HG03066 (cell line): ENCODE measurements around the gene MCAT.

ENCODE experiments used
- ATAC-seq: cut with Tn5 transposase; IDR thresholded peaks from one replicate; pipeline ENCODE4 v1.9.1; 2021; ENCODE audit warnings: low read depth; ENCODE audit not compliant: unreplicated experiment

Gene MCAT

DNA sequence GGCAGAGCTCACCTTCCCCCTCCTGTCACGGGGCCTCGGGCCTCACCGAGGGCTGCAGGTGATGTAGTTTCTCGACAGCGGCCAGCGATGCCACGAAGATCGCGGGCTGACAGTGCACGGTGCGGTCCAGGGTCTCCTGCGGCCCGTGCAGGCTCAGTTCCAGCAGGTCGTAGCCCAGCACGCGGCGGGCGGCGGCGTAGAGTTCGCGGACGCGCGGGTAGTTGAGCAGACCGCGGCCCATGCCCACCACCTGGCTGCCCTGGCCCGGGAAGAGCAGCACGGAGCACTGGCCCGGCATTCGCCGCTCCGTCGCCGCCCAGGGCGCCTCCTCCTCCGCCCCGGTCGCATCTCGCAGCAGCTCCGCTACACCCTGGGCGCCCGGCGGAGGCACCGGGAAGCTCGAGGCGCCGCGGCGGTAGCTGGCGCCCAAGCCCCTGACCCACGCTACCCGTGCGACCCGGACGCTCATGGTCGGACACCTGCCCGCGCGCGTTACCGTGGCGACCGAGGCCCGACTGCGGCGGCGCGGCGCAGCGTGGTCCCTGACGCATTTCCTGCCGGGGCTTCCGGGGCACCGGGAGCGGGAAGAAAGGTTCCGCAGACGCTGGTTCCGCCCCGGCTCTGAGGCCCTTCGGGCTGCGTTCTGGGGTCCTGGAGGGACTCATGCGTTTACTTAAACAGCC, at the start of gene MCAT:
Gene MCAT, minus strand, starts transcription at position 519 of the 683 bp plus-strand sequence. Its CDS starts 50 bp downstream, at position 469.
- ATAC-seq, result peak; percentile 69

GRCh38 chr22:43191831-43192230, 48.6 kb upstream of the MCAT start:
- no peak for ATAC-seq

DNA sequence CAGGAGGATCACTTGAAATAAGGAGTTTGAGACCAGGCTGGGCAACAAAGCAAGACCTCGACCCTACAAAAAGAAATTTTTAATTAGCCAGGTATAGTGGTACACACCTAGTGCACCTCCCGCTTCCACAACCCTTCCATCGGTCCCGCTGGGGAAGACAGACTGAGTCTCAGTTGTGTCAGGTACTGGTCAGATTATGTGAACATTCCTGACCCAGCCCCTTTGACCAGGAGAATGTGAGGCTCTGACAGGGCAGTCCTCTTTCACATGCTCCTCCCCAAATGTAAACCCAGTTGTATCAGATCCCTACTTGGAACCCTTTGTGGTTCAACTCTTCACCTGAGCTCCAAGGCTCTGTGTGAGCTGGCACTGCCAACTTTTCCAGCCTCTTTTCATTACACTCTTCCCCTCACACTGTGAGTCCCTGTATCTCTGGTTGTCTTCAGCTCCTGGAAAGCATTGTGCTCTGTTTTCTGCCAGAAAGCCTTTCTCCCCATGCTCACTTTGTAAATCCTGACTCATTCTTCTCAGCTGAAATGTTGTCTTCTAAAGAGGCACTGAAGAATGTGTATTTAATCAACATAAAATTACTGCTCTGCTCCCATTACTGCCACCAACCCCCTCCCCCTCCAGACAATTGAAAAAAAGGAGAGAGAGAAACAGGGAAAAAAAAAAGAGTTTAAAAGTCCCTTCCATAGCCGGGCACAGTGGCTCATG, 45.8 kb upstream of the MCAT start:
- ATAC-seq, result no peak

GRCh38 chr22:43187171-43188099, 44.2 kb upstream of the MCAT start:
- ATAC-seq, result peak; percentile 80

GRCh38 chr22:43186272-43187170, 43.3 kb upstream of the MCAT start, which contains the start of gene TTLL12:
TTLL12 (minus strand) TSS chr22:43187134; CDS start chr22:43187069, 65 bp downstream.
- no peak for ATAC-seq

GRCh38 chr22:43185860-43186261, 42.7 kb upstream of the MCAT start:
- ATAC-seq, result no peak

- no peak for ATAC-seq
These were observed 40.5 kb upstream of the MCAT start for GRCh38 chr22:43183496-43184277.

DNA sequence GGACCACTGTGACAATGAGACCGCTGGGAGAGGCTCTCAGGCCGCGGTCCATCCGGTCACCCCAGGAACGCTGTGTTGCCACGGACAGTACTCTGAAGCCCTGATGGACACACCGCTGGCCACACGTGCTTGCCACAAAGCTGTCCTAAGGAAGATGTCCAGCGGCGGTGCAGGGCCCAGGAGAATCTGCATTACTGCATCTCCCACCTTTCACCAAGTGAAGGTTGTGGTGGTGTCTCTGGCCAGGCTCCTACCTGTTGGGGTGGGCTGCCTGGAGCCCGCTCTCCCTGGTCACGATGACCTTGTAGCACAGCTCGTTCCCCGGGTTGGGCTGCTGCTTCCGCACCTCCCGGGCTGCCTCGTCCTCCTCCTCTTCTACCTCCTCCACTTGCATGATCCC, 39.5 kb upstream of the MCAT start:
- ATAC-seq, result no peak

DNA sequence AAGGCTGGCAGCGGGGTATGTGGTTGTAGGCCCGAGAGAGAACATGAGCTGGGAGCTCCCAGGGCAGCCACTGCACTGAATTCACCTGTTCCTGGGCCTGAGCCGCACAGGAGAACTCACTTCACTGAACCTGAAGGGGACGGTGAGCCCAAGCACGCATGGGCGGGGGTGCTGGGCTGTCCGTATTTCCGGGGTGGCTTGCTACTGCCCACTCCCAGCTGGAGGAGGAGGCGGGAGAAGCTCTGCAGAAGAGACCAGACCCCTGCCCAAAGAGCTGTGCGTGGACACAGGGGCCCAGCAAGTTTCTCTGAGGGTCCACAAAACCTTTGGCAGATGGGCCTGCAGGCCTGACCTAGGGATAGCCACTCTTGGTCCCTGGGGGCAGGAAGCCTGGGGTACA, 38.9 kb upstream of the MCAT start:
- ATAC-seq, result no peak

DNA sequence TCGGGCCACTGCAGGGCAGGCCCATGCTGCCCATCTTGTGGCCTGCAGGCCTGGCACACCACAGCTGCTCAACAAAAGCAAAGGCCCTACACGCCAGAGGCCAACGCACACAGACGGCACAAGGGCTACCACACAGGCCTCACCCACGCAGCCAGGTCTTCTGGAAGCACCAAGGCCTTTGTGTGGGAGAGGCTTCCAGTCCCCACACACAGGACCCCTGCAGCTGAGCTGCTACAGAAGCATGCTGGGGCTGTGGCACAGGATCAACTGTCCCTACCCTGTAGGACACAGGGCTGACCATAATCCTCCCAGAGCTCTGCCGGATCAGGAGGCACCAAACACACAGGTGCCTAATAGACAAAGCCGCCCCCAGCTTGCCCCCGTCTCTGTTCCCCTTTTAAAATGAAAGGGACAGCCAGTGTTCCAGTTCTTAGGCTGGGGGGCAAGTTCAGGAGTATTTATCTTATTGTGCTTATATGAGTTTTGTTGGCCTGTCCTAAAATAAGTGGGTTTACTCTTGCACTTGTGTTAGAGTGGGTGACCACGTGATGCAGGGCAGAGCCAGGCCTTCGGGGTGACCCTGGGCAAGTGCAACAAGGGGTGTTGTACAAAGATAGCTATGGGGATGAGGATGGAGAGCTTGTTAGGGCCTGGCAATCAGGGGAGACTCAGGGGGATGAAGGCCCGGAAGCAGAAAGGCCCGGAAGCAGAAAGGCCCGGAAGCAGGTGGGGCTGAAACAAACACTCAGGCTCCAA, 38.3 kb upstream of the MCAT start:
- no peak for ATAC-seq

DNA sequence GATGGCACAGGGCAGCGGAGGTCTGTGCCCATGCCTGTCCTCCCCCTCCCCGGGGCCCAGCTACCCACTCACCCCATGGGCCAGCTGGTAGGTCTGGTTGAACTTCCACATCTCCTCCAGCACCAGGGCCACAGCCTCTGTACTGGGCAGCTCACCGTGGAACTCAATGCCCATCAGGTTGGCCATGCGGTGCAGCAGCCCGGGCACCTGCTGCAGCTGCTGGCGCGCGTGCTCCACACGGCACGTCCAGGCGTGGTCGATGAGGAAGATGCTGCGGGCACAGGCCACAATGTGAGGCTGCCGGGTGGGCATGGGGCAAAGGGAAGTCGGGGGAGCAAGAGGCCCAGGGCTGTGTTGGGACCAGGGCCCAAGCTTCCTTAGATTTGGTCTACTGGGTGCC, 37.5 kb upstream of the MCAT start:
- no peak for ATAC-seq

GRCh38 chr22:43179911-43180195, 36.7 kb upstream of the MCAT start:
- no peak for ATAC-seq

- no peak for ATAC-seq
These were observed 36.1 kb upstream of the MCAT start for GRCh38 chr22:43179146-43179910.

- no peak for ATAC-seq
These were observed 34.3 kb upstream of the MCAT start for GRCh38 chr22:43177479-43177878.

DNA sequence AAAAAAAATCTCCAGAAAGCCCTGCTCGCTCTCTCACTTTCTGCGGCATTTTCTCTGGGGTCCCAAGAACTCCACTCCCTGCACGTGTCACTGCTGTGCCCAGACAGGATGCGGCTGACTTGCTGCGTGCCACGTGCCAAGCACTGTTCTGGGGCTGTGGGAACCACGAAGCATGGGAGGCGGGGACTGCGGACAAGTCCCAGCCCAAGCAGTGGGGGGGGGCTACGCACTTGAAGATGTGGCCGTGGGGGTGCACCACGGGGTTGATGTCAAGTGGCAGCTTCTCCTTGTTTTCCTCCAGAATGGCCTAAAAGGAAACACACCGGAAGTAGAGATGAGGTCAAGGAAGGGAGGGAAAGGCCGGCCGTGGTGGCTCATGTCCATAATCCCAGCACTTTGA, 32.9 kb upstream of the MCAT start:
- no peak for ATAC-seq

DNA sequence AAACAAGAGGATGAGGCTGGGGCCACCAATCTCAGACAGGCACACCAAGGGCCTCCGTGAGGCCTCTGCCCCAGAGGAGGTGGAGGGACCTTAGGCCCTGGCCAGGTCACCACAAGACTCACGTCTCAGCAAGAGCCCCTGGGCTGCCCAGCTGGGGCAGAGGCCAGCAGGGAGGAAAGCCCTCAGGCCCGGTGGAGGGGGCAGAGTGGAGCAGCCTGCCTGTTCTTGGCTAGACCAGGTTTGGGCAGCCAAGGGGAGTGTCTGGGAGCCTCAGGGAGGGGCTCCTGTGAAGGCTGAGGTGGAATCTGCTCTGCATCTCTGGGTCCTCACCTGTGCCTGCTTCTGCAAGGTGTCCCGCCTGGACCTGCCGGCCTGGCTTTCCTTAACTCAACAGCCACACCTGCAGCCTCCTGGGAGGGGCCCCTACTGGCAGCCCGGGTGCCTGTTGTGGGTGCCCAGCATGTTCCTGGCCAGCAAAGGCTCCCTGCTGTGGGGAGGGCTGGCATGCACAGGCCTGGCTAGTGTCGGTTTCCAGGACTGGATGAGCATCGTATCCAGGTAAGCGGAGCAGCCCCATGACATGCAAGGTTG, 31.8 kb upstream of the MCAT start:
- ATAC-seq, result no peak

DNA sequence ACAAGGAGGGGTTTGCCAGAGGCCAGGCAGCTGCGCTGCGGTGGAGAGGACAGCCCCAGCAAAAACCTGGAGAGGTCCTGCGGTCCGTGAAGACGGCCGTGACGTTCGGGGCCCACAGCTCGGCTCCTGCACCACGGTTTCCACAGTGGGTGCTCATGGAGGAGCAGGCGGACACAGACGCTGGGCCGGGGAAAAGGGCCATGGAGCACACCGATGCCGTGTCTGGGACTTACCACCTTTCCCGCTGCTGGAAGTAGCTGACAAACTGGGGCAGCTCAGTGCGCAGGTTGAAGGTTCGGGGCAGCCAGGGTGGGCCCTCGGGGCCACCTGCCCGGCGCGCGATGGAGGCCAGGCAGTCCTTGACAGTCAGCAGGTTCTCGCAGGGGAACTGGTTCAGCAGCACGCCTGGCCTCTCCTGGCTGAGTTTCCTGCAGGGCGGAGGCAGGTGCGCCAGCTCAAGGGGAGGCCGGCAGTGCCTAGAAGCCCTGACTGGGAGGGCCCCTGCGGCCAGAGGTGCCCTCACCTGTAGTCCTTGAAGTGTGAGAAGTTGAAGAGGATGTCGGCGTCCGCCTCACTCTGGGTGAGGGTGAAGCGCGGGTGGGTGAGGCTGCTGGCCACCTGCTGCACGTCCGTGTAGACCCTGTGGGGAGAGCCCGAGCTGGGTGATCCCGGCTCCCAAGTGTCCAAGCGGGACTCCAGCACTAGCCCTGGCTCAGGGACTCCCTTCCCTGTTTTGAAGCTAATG, 30.9 kb upstream of the MCAT start:
- no peak for ATAC-seq
